COR-L47 (cell line): ENCODE measurements around the gene ATP6V0E2.
A peak's percentile ranks its signal among the peaks of the same experiment; 100 is the strongest.

Experiments
- DNase-seq: peaks from one replicate; lab custom pipeline; 2025; lab: John Stamatoyannopoulos, UW

ATP6V0E2 gene

DNA sequence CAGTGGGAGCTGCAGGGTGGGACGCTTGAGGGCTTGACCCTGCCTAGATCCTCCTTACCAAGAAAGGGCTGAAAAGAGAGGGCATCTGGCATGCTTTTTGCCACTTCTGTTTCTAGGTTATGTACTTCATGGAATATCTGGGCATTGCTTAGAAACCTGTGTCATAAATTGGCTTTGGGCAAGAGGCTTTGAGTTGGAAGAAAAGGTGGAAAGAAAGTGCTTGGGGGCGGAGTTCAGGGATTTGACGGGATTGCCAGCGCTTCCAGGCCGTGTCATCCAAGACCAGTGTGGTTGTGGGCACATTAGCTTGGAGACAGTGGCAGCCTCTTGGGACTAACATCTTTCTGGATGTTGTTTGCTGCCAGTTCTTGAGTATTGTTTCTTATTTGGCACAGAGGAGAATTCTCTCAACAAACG is 34.8 kb upstream of the ATP6V0E2 start:
- no peak for DNase-seq

DNA sequence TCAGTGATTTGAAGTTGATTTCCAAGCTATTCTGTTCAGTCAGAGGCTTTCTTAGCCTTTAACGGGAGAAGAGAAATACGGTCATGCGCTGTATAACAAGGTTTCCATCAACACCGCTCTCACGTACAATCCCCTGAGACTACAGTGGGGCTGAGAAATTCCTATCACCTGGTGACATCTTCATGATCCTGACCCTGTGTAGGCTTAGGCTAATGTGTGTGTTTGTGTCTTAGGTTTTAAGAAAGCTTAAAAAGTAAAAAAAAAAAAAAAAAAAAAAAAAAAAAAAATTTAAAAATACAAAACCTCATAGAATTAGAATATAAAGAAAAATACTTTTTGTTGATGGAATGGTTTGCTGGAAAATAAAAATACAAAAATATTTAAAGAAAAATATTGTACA is 33.8 kb upstream of the ATP6V0E2 start:
- DNase-seq: no peak

- DNase-seq: no peak
Observed at GRCh38 chr7:149843566-149843965, 30.2 kb upstream of the ATP6V0E2 start.

DNA sequence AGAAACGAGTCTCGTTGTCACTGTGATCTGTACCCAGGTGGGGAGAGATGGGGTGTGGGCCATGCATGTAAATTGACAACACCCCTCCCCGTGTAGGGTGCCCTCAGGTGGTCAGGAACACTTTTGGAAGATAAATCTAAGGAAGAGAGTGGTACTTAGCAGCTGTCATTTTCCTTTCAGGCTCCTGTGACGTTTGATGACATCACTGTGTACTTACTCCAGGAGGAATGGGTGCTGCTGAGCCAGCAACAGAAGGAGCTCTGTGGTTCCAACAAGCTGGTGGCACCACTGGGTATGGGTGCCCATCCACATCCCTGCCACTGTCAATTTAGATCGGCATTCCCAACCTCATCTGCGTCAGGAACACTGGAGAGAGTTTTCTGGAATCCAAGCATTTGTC is 29.3 kb upstream of the ATP6V0E2 start:
- no peak for DNase-seq

DNA sequence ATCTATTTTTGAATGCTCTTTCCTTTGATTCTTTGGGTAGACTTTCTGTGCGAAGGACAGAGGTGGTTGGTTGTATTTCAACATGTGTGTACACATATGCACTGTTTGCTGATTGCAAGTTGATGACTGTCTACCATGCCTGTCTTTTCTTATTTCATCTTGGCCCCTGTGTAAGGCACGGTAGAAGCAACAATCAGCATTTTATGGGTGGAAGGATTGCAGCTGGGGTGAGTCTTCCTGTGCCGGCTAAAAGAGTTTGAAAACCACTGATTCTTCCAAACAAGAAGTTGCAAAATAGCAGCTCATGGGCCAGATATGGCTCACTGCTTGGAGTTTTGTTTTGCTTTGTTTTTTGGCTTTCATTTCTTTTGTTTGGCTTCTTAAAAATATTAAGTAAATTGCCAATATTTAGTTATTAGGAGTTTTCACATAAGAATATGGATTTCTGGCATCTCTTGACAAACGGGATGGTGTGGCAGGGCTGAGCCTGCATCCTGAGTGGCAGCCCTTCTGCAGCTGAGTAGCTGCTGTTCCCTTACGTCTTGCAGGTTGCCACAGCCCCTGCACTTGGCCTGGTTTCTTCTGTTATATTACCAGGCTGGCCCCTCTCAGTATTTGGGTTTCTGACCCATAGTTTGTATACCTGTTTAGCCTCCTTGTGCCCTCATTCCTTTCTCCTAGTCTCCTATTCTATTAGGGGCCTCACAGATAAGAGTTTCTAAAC is 28.4 kb upstream of the ATP6V0E2 start:
- no peak for DNase-seq

- no peak for DNase-seq
Observed at GRCh38 chr7:149846021-149846420, 27.7 kb upstream of the ATP6V0E2 start.

GRCh38 chr7:149846436-149847046 is 27.2 kb upstream of the ATP6V0E2 start:
- DNase-seq: no peak

DNA sequence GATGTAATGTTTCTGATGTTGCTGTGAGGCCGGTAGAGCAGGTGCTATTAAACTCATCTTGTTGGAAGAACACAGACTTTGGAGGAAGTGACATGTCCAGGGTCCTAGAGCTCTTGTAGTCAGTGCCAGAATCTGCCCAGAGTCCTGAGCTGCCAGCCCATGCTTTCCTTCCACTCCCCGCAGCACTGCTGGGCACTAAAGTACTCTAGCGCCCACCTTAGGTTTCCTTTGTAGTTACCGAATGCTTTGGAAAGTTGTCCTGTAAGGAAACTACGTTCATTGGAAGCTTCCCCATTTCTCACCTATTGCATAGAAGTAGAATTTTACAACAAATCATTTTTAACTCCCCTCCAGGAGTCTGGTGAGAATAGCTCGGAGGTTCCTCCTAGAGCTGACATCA is 24.6 kb upstream of the ATP6V0E2 start:
- no peak for DNase-seq

GRCh38 chr7:149850007-149850594 is 23.7 kb upstream of the ATP6V0E2 start:
- no peak for DNase-seq

- DNase-seq: no peak
Observed at GRCh38 chr7:149850716-149851115, 23.1 kb upstream of the ATP6V0E2 start.

- no peak for DNase-seq
Observed at GRCh38 chr7:149851449-149851848, 22.3 kb upstream of the ATP6V0E2 start.

DNA sequence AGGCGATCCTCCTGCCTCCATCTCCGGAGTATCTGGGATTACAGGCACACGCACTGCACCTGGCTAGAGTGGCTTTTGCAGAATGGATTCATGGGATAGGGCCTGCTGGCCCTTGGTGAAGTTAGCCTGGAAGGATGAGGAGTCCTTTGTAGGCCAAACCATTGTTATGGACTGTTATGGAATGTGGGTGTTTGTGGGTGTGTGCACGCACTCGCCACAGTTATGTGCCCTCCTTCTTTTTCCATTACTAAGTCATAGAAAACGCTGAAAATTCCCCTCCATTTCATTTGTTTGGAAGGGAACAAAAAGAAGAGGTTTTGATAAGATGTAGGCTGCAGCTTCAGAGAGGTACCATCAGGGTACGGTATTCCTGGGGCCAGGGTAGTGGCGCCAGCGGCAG is 20.6 kb upstream of the ATP6V0E2 start:
- DNase-seq: no peak

DNA sequence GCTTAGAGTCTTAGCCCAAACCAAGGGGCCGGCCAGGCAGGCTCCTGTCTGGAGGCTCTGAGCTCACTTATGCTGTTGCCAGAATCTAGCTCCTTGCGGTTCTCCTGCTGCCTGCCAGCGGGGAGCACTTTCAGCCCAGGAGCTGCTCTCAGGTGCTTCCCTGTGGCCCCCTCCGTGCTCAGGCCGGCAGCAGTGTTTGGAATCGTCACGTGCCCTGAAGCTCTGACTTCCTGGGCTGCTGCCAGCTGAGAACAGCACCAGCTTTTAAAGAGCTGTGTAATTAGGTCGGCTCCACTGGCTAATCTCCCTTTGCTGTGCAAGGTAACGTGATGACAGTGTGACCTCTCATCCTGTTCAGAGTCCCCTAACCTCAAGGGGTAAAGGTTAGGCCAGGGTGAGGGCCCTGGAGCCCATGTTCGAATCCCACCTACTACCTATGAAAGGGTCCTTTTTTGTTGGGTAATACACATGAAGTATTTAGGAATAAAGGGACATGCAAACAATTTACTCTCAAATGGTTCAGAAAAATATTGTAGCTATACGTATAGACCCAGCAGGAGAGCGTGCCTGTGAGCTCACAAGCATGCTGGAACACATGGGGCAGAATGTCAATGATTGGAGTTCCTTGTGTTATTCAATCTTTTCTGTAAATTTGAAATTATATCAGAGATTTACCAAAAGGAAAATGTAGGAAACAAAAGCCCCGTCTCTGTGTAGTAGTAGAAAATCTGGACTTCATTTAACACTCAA is 19.0 kb upstream of the ATP6V0E2 start:
- DNase-seq: peak; percentile 95

GRCh38 chr7:149855361-149856305 is 18.1 kb upstream of the ATP6V0E2 start:
- peak; percentile 41 for DNase-seq

DNA sequence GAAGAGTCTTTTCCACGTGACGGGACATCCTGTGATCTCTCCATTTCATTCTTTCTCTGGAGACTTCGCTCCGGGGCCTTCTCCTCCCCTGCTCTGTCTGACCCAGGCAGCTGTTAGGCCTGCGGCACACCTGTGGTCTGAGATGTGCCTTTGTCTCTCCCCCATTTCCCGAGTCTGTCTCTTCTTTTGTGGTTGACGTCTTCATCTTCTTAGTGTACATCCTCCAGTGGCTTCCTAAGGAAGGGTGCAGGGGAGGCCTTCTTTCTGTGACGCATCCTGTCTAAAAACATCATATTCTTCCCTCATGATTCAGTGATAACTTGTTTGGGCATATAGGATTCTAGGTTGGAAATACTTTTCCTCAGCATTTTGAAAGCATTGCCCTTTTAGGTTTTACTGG is 17.2 kb upstream of the ATP6V0E2 start:
- DNase-seq: no peak

DNA sequence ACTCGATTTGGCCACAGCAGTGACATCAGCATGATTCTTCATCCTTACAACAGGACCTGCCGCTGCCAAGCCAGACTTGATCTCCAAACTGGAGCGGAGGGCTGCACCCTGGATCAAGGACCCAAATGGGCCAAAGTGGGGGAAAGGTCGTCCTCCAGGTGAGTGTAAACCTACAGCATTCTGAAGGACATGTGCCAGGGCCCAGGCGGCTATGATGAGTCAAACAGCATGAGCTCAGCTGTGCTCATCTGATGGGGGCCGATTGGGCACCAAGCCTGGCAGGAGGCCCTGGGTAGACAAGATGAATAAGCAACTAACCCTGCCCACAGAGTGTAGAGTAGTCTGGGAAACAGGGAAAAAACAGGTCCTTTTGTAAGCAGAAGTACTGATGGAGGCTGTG is 14.4 kb upstream of the ATP6V0E2 start:
- DNase-seq: no peak

DNA sequence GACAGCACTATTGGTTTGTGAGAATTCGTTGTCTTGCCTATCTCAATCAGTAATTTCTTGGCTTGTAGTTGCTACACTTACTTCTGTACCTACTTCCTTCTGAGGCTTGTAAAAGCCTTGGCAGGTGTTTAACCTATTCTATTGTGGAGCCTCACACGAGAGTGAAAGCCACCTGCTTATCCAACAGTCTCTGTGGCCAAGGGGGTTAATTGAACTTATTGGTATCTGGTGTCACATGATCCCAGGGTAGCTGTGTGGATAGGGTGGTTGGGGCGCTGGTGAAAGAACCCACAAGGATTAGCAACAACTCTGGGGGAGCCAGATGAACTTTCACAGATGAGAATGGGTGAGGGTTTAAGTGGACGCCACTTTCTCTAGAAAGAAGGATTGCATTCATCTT is 13.9 kb upstream of the ATP6V0E2 start:
- DNase-seq: no peak

GRCh38 chr7:149860821-149861727 is 12.7 kb upstream of the ATP6V0E2 start:
- DNase-seq: no peak

DNA sequence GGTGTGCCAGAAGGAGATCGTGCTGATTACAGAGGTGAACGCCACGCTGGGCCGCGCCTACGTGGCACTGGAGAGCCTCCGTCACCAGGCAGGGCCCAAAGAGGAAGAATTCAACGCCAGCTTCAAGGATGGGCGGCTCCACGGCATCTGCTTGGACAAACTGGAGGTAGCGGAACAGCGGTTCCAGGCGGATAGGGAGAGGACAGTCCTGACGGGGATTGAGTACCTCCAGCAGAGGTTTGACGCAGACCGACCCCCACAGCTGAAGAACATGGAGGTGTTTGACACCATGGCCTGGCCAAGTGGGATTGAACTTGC is 12.1 kb upstream of the ATP6V0E2 start:
- DNase-seq: no peak

DNA sequence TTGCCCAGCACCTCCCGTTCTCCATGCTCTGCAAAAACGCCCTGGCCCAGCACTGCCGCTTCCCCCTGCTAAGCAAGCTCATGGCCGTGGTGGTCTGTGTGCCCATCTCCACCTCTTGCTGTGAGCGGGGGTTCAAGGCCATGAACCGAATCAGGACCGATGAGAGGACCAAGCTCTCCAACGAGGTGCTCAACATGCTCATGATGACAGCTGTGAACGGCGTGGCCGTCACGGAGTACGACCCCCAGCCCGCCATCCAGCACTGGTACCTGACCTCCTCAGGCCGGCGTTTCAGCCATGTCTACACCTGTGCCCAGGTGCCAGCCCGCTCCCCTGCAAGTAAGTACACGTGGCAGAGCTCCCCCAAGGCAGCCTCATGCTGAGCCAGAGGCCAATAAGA is 11.6 kb upstream of the ATP6V0E2 start:
- no peak for DNase-seq

- DNase-seq: no peak
Observed at GRCh38 chr7:149863500-149863899, 10.3 kb upstream of the ATP6V0E2 start.
